Right lobe of liver (tissue), 4 donors: ENCODE results near the gene METTL16.

Experiments
- CTCF ChIP-seq, 4 donors: fragments of 200-600 bp in 3 of 4; fragments of 450-650 bp in 1 of 4; IDR thresholded peaks; one replicate each; pipeline versions ENCODE4 v1.5.1 to v1.8.0; 2016 to 2022; ENCODE audit warnings: antibody characterized with exemption in 4 of 4, mild to moderate bottlenecking in 2 of 4
- POLR2A ChIP-seq: fragments of 450-650 bp; IDR thresholded peaks from one replicate; pipeline ENCODE4 v1.6.1; 2017; ENCODE audit warnings: antibody characterized with exemption, mild to moderate bottlenecking
- donor health status: DM: no; HTN: no; CAD: no.
- donor health status: DM: no; HTN: no; CAD: no.
- donor health status: DM: no; HTN: yes; CAD: no.

- TF ChIP-seq POLR2A (no peak), CTCF (IDR thresholded peaks at IDR 0.05) (no peak)
These were observed 131.3 kb downstream of the METTL16 start for GRCh38 chr17:2380226-2380922.
